Retinal pigment epithelial cell (primary cell): ENCODE results near the gene CUX1.

ENCODE experiments used
- DNase-seq: peaks from one replicate; pipeline ENCODE4 v3.0.0-alpha.2; 2010; ENCODE audit warnings: low read depth
- H3K4me3 ChIP-seq: 2 replicates; pipeline ENCODE4 v1.5.1; 2011; ENCODE audit warnings: mild to moderate bottlenecking, low read length, control low read depth, moderate library complexity
- CTCF ChIP-seq: conservative IDR thresholded peaks from 2 replicates; pipeline ENCODE4 v1.5.1; 2011; ENCODE audit warnings: low read depth, low read length, control low read depth, inconsistent platforms

Gene CUX1

GRCh38 chr7:102268635-102269034, 451.2 kb downstream of the CUX1 start:
- TF ChIP-seq CTCF, result no peak
- no peak overlapping the region for H3K4me3 ChIP-seq
- no peak for DNase-seq

GRCh38 chr7:102270178-102270887, 452.9 kb downstream of the CUX1 start:
- no peak for DNase-seq
- no peak for TF ChIP-seq CTCF
- H3K4me3 ChIP-seq, result no peak overlapping the region

- H3K4me3 ChIP-seq, result no peak overlapping the region
- no peak for DNase-seq
- TF ChIP-seq CTCF, result no peak
Observed at GRCh38 chr7:102271158-102271798, 453.9 kb downstream of the CUX1 start.

GRCh38 chr7:102272075-102272916, 454.9 kb downstream of the CUX1 start:
- TF ChIP-seq CTCF, result peak; percentile 94
- DNase-seq, result no peak
- H3K4me3 ChIP-seq, result no peak overlapping the region

GRCh38 chr7:102272917-102273748, 455.7 kb downstream of the CUX1 start:
- no peak for TF ChIP-seq CTCF
- DNase-seq, result no peak
- H3K4me3 ChIP-seq, result no peak overlapping the region

GRCh38 chr7:102273749-102274712, 456.6 kb downstream of the CUX1 start:
- no peak for TF ChIP-seq CTCF
- H3K4me3 ChIP-seq, result no peak overlapping the region
- DNase-seq, result peak; percentile 71
